ENCODE data around the gene CTIF. TPM values are rescaled to one million over a fixed set of nuclear protein-coding genes. Genes with fewer than 3 reads are reported as not detected.
A peak's percentile ranks its signal among the peaks of the same experiment; 100 is the strongest.

CTIF gene
- total RNA-seq, 2 experiments from 2014 or later, result 0.06 to 0.38 TPM

GRCh38 chr18:48762836-48763718, 224.2 kb downstream of the CTIF start:
- Histone ChIP-seq H3K36me3 (ENCODE audit: insufficient read depth, low read length) (no peaks in the 10 kb centered on the region), H2AFZ (ENCODE audit: low read length) (no peak overlapping the region), H3K4me2 (ENCODE audit: low read length) (no peak overlapping the region), H4K20me1 (ENCODE audit: insufficient read depth, low read length) (no peaks in the 10 kb centered on the region), H3K9me2 (ENCODE audit: insufficient read depth, low read length) (no peaks in the 10 kb centered on the region), H3K4me3 (ENCODE audit: low read depth, low read length, poor library complexity, severe bottlenecking) (no peak overlapping the region), H3K4me1 (ENCODE audit: insufficient read depth, low read length, poor library complexity, severe bottlenecking) (no peaks in the 10 kb centered on the region), H3K9me3 (ENCODE audit: low read length) (no peaks in the 10 kb centered on the region), H3K27ac (ENCODE audit: low read depth, low read length, poor library complexity, severe bottlenecking) (no peak overlapping the region), H3K79me2 (ENCODE audit: insufficient read depth, low read depth, low read length) (no peaks in the 10 kb centered on the region)
- ChIA-PET CTCF (ENCODE audit: unreplicated experiment) (no interaction called here), POLR2A (no interaction called here)
- no peak for DNase-seq (ENCODE audit: low spot score)
- TF ChIP-seq CTCF (conservative IDR thresholded peaks at IDR 0.05; ENCODE audit: low read length) (no peak), EZH2phosphoT487 (IDR thresholded peaks at IDR 0.05; ENCODE audit: borderline replicate concordance, low read depth, low read length) (no peak)
- BruUV-seq (replicated peaks), result no TSS peak
- intact Hi-C loops (cut with micrococcal nuclease; ENCODE audit: unreplicated experiment), result no loop called here

GRCh38 chr18:48763719-48764100, 224.9 kb downstream of the CTIF start:
- ChIA-PET POLR2A (no interaction called here), CTCF (ENCODE audit: unreplicated experiment) (no interaction called here)
- H3K36me3 ChIP-seq (ENCODE audit: insufficient read depth, low read length), result no peaks in the 10 kb centered on the region
- no peaks in the 10 kb centered on the region for H4K20me1 ChIP-seq (ENCODE audit: insufficient read depth, low read length)
- no peak overlapping the region for H3K27ac ChIP-seq (ENCODE audit: low read depth, low read length, poor library complexity, severe bottlenecking)
- intact Hi-C loops (cut with micrococcal nuclease; ENCODE audit: unreplicated experiment), result no loop called here
- no peak overlapping the region for H2AFZ ChIP-seq (ENCODE audit: low read length)
- no peaks in the 10 kb centered on the region for H3K9me3 ChIP-seq (ENCODE audit: low read length)
- no peak for DNase-seq (ENCODE audit: low spot score)
- no peaks in the 10 kb centered on the region for H3K79me2 ChIP-seq (ENCODE audit: insufficient read depth, low read depth, low read length)
- no peak overlapping the region for H3K4me3 ChIP-seq (ENCODE audit: low read depth, low read length, poor library complexity, severe bottlenecking)
- no peaks in the 10 kb centered on the region for H3K9me2 ChIP-seq (ENCODE audit: insufficient read depth, low read length)
- H3K4me2 ChIP-seq (ENCODE audit: low read length), result no peak overlapping the region
- BruUV-seq (replicated peaks), result no TSS peak
- TF ChIP-seq CTCF (conservative IDR thresholded peaks at IDR 0.05; ENCODE audit: low read length) (no peak), EZH2phosphoT487 (IDR thresholded peaks at IDR 0.05; ENCODE audit: borderline replicate concordance, low read depth, low read length) (no peak)
- no peaks in the 10 kb centered on the region for H3K4me1 ChIP-seq (ENCODE audit: insufficient read depth, low read length, poor library complexity, severe bottlenecking)

GRCh38 chr18:48765053-48765452, 226.2 kb downstream of the CTIF start:
- Histone ChIP-seq H4K20me1 (ENCODE audit: insufficient read depth, low read length) (no peaks in the 10 kb centered on the region), H3K9me3 (ENCODE audit: low read length) (no peaks in the 10 kb centered on the region), H3K36me3 (ENCODE audit: insufficient read depth, low read length) (no peaks in the 10 kb centered on the region), H3K79me2 (ENCODE audit: insufficient read depth, low read depth, low read length) (no peaks in the 10 kb centered on the region), H3K9me2 (ENCODE audit: insufficient read depth, low read length) (no peaks in the 10 kb centered on the region), H3K4me3 (ENCODE audit: low read depth, low read length, poor library complexity, severe bottlenecking) (no peak overlapping the region), H3K4me1 (ENCODE audit: insufficient read depth, low read length, poor library complexity, severe bottlenecking) (no peaks in the 10 kb centered on the region), H2AFZ (ENCODE audit: low read length) (no peak overlapping the region), H3K4me2 (ENCODE audit: low read length) (no peak overlapping the region), H3K27ac (ENCODE audit: low read depth, low read length, poor library complexity, severe bottlenecking) (no peak overlapping the region)
- intact Hi-C loops (cut with micrococcal nuclease; ENCODE audit: unreplicated experiment), result loop anchor here (5.0 kb wide), 1 partner anchor 88 kb away; no protein-coding TSS in a partner anchor
- ChIA-PET POLR2A (no interaction called here), CTCF (ENCODE audit: unreplicated experiment) (no interaction called here)
- TF ChIP-seq EZH2phosphoT487 (IDR thresholded peaks at IDR 0.05; ENCODE audit: borderline replicate concordance, low read depth, low read length) (no peak), CTCF (conservative IDR thresholded peaks at IDR 0.05; ENCODE audit: low read length) (no peak)
- DNase-seq (ENCODE audit: low spot score), result peak; percentile 11
- BruUV-seq (replicated peaks), result no TSS peak

All from OCI-LY7 (cell line).